Measurements from ENCODE around the gene KLHL29. TPM values are rescaled to one million over a fixed set of nuclear protein-coding genes. Genes with fewer than 3 reads are reported as not detected.

Gene KLHL29
- total RNA-seq, 1 experiment from 2014 or later, result 7.7 TPM

GRCh38 chr2:23596316-23596885 is 211.4 kb downstream of the KLHL29 start:
- TF ChIP-seq CTCF (IDR thresholded peaks at IDR 0.05), result no peak
- TF ChIP-seq TCF7L2 (IDR thresholded peaks at IDR 0.05; ENCODE audit: low read depth, low read length), result no peak
- no peak for TF ChIP-seq REST (IDR thresholded peaks at IDR 0.05; ENCODE audit: insufficient read depth in 1 of 2, low read depth in 2 of 2, low read length in 1 of 2)
- no peak for TF ChIP-seq POLR2AphosphoS5 (IDR thresholded peaks at IDR 0.05; ENCODE audit: low read depth, low read length)
- TF ChIP-seq SIN3A (IDR thresholded peaks at IDR 0.05; ENCODE audit: borderline replicate concordance, insufficient read depth, low read depth, low read length), result no peak
- BruUV-seq (replicated peaks), result no TSS peak
- DNase-seq (ENCODE audit: low read depth, low spot score) (no peak), ATAC-seq (no peak)
- Histone ChIP-seq H3K4me1 (ENCODE audit: control insufficient read depth, insufficient read depth, low read length) (no peaks in the 10 kb centered on the region), H3K9me3 (ENCODE audit: control insufficient read depth, insufficient read depth, low read depth, low read length) (no peaks in the 10 kb centered on the region), H3K36me3 (ENCODE audit: control insufficient read depth, insufficient read depth, low read length) (no peaks in the 10 kb centered on the region), H3K27me3 (ENCODE audit: control insufficient read depth, insufficient read depth, low read length) (no peaks in the 10 kb centered on the region), H3K27ac (ENCODE audit: low read length) (no peak overlapping the region), H3K4me3 (ENCODE audit: low read depth in 2 of 2, low read length in 2 of 2) (no peak overlapping the region)
- in situ Hi-C loops (cut with HindIII; ENCODE audit: low pct_unique_long_range_greater_than_20kb, low sequenced_read_pairs) (no loop called here), intact Hi-C loops (cut with micrococcal nuclease; ENCODE audit: unreplicated experiment) (no loop called here)
- ChIA-PET POLR2A (no interaction called here), CTCF (no interaction called here)

- intact Hi-C loops (cut with micrococcal nuclease; ENCODE audit: unreplicated experiment), result no loop called here
- DNase-seq (ENCODE audit: low read depth, low spot score), result no peak
- TF ChIP-seq POLR2AphosphoS5 (IDR thresholded peaks at IDR 0.05; ENCODE audit: low read depth, low read length) (no peak), SIN3A (IDR thresholded peaks at IDR 0.05; ENCODE audit: borderline replicate concordance, insufficient read depth, low read depth, low read length) (no peak), CTCF (IDR thresholded peaks at IDR 0.05) (no peak), TCF7L2 (IDR thresholded peaks at IDR 0.05; ENCODE audit: low read depth, low read length) (no peak), REST (IDR thresholded peaks at IDR 0.05; ENCODE audit: insufficient read depth in 1 of 2, low read depth in 2 of 2, low read length in 1 of 2) (no peak)
- H3K4me1 ChIP-seq (ENCODE audit: control insufficient read depth, insufficient read depth, low read length), result no peaks in the 10 kb centered on the region
- H3K27me3 ChIP-seq (ENCODE audit: control insufficient read depth, insufficient read depth, low read length), result no peaks in the 10 kb centered on the region
- no peak for ATAC-seq
- H3K36me3 ChIP-seq (ENCODE audit: control insufficient read depth, insufficient read depth, low read length), result no peaks in the 10 kb centered on the region
- H3K27ac ChIP-seq (ENCODE audit: low read length), result no peak overlapping the region
- CTCF ChIA-PET, result no interaction called here
- in situ Hi-C loops (cut with HindIII; ENCODE audit: low pct_unique_long_range_greater_than_20kb, low sequenced_read_pairs), result no loop called here
- H3K4me3 ChIP-seq (ENCODE audit: low read depth in 2 of 2, low read length in 2 of 2), result no peak overlapping the region
- POLR2A ChIA-PET, result interaction anchor here (0.7 kb wide), 1 partner anchor 169 kb away, joined by 6 read pairs; no protein-coding TSS in a partner anchor
- no TSS peak for BruUV-seq (replicated peaks)
- H3K9me3 ChIP-seq (ENCODE audit: control insufficient read depth, insufficient read depth, low read depth, low read length), result no peaks in the 10 kb centered on the region
These were observed 212.7 kb downstream of the KLHL29 start for GRCh38 chr2:23597687-23598086.

Data from Panc1 (cell line).